ENCODE data around the gene PEAR1.

Gene PEAR1

GRCh38 chr1:156905176-156905575 is 11.7 kb downstream of the PEAR1 start:
- no peaks in the 10 kb centered on the region for H3K9me3 ChIP-seq (ENCODE audit: insufficient read depth, low read length, severe bottlenecking)
- ATAC-seq (ENCODE audit: insufficient read depth, low read depth) (no peak), DNase-seq (no peak)
- TF ChIP-seq CTCF (IDR thresholded peaks at IDR 0.05; ENCODE audit: borderline replicate concordance, extremely low read depth, low read length, poor library complexity, severe bottlenecking): no peak
- no peak for TF ChIP-seq EZH2 (IDR thresholded peaks at IDR 0.05; ENCODE audit: borderline replicate concordance, low read depth, low read length, severe bottlenecking)
- H3K27me3 ChIP-seq (ENCODE audit: insufficient read depth, low read length, poor library complexity): peaks cover 21% of the 10 kb centered on the region
- no peaks in the 10 kb centered on the region for H3K4me1 ChIP-seq (ENCODE audit: insufficient read depth, low read length)
- no peaks in the 10 kb centered on the region for H3K36me3 ChIP-seq (ENCODE audit: insufficient read depth, low read length)
- no peak overlapping the region for H2AFZ ChIP-seq (ENCODE audit: low read depth, low read length)
- no peak overlapping the region for H3K9ac ChIP-seq (ENCODE audit: low read depth, low read length)
- no peak overlapping the region for H3K27ac ChIP-seq (ENCODE audit: low read length)
- H3K4me3 ChIP-seq (ENCODE audit: low read depth in 1 of 2, low read length in 2 of 2): no peak overlapping the region
- H3K4me2 ChIP-seq (ENCODE audit: insufficient read depth, low read length): no peak overlapping the region
- H4K20me1 ChIP-seq (ENCODE audit: insufficient read depth, low read length): peaks cover 3% of the 10 kb centered on the region; the same call in 1 of the 2 replicates
- H3K79me2 ChIP-seq (ENCODE audit: insufficient read depth, low read length): no peaks in the 10 kb centered on the region

- Histone ChIP-seq H3K27me3 (ENCODE audit: insufficient read depth, low read length, poor library complexity) (peaks cover 21% of the 10 kb centered on the region), H3K27ac (ENCODE audit: low read length) (no peak overlapping the region), H3K4me3 (ENCODE audit: low read depth in 1 of 2, low read length in 2 of 2) (no peak overlapping the region), H3K79me2 (ENCODE audit: insufficient read depth, low read length) (no peaks in the 10 kb centered on the region), H4K20me1 (ENCODE audit: insufficient read depth, low read length) (peaks cover 8% of the 10 kb centered on the region), H3K9ac (ENCODE audit: low read depth, low read length) (no peak overlapping the region), H2AFZ (ENCODE audit: low read depth, low read length) (no peak overlapping the region), H3K4me1 (ENCODE audit: insufficient read depth, low read length) (peaks cover 3% of the 10 kb centered on the region; the same call in 1 of the 2 replicates), H3K36me3 (ENCODE audit: insufficient read depth, low read length) (no peaks in the 10 kb centered on the region), H3K9me3 (ENCODE audit: insufficient read depth, low read length, severe bottlenecking) (no peaks in the 10 kb centered on the region), H3K4me2 (ENCODE audit: insufficient read depth, low read length) (no peak overlapping the region)
- no peak for ATAC-seq (ENCODE audit: insufficient read depth, low read depth)
- TF ChIP-seq EZH2 (IDR thresholded peaks at IDR 0.05; ENCODE audit: borderline replicate concordance, low read depth, low read length, severe bottlenecking) (no peak), CTCF (IDR thresholded peaks at IDR 0.05; ENCODE audit: borderline replicate concordance, extremely low read depth, low read length, poor library complexity, severe bottlenecking) (no peak)
- no peak for DNase-seq
Observed at GRCh38 chr1:156905651-156906050, 12.1 kb downstream of the PEAR1 start.

- ATAC-seq (ENCODE audit: insufficient read depth, low read depth) (no peak), DNase-seq (no peak)
- Histone ChIP-seq H3K4me3 (ENCODE audit: low read depth in 1 of 2, low read length in 2 of 2) (no peak overlapping the region), H3K4me2 (ENCODE audit: insufficient read depth, low read length) (no peak overlapping the region), H3K9ac (ENCODE audit: low read depth, low read length) (no peak overlapping the region), H3K27me3 (ENCODE audit: insufficient read depth, low read length, poor library complexity) (peaks cover 21% of the 10 kb centered on the region), H4K20me1 (ENCODE audit: insufficient read depth, low read length) (peaks cover 9% of the 10 kb centered on the region), H3K27ac (ENCODE audit: low read length) (no peak overlapping the region), H2AFZ (ENCODE audit: low read depth, low read length) (no peak overlapping the region), H3K79me2 (ENCODE audit: insufficient read depth, low read length) (no peaks in the 10 kb centered on the region), H3K36me3 (ENCODE audit: insufficient read depth, low read length) (no peaks in the 10 kb centered on the region), H3K4me1 (ENCODE audit: insufficient read depth, low read length) (peaks cover 3% of the 10 kb centered on the region; the same call in 1 of the 2 replicates), H3K9me3 (ENCODE audit: insufficient read depth, low read length, severe bottlenecking) (no peaks in the 10 kb centered on the region)
- TF ChIP-seq EZH2 (IDR thresholded peaks at IDR 0.05; ENCODE audit: borderline replicate concordance, low read depth, low read length, severe bottlenecking) (no peak), CTCF (IDR thresholded peaks at IDR 0.05; ENCODE audit: borderline replicate concordance, extremely low read depth, low read length, poor library complexity, severe bottlenecking) (no peak)
Observed at GRCh38 chr1:156906206-156906906, 12.8 kb downstream of the PEAR1 start.
